Endothelial cell (in vitro differentiated cells): ENCODE results near the gene RMND5A. TPM values are rescaled to one million over a fixed set of nuclear protein-coding genes. Genes with fewer than 3 reads are reported as not detected.
"Not testable (repeated sequence)": the region's sequence is repeated elsewhere in the genome, so short reads cannot be mapped to it uniquely, and the experiment has no call there.

Experiments used
- DNase-seq: peaks from one replicate; pipeline ENCODE4 v3.0.0; 2021; ENCODE audit warnings: low spot score
- H3K27ac Mint-ChIP-seq: one replicate; pipeline ENCODE4 v1.8.0; 2021; ENCODE audit warnings: mixed read lengths, inconsistent platforms; ENCODE audit not compliant: unreplicated experiment
- H3K27me3 Mint-ChIP-seq: one replicate; pipeline ENCODE4 v1.8.0; 2021; ENCODE audit warnings: mild to moderate bottlenecking, moderate library complexity, mixed read lengths, inconsistent platforms; ENCODE audit not compliant: unreplicated experiment
- H3K36me3 Mint-ChIP-seq: one replicate; pipeline ENCODE4 v1.8.0; 2021; ENCODE audit warnings: mild to moderate bottlenecking, low read depth, mixed read lengths, inconsistent platforms; ENCODE audit not compliant: unreplicated experiment
- H3K4me1 Mint-ChIP-seq: one replicate; pipeline ENCODE4 v1.8.0; 2021; ENCODE audit warnings: mild to moderate bottlenecking, mixed read lengths, inconsistent platforms; ENCODE audit not compliant: unreplicated experiment
- H3K4me3 Mint-ChIP-seq: one replicate; pipeline ENCODE4 v1.8.0; 2021; ENCODE audit warnings: mild to moderate bottlenecking, mixed read lengths, inconsistent platforms; ENCODE audit not compliant: unreplicated experiment
- H3K9me3 Mint-ChIP-seq: one replicate; pipeline ENCODE4 v1.8.0; 2021; ENCODE audit warnings: mixed read lengths, inconsistent platforms; ENCODE audit not compliant: unreplicated experiment
- total RNA-seq: library from RNA; stranded (reverse); fragmentation: NEBNext Ultra II Directional; extraction: Animal tissue kit (Norgen Biotek cat#: 25700); gene quantifications from one replicate; pipeline ENCODE4 v1.2.1, GENCODE V29; 2021; ENCODE audit not compliant: unreplicated experiment
- TF ChIP-seq, protein P1 (sequence below): fragments of 200-600 bp; sonication (generic); IDR thresholded peaks from one replicate; pipeline ENCODE4 v1.5.0; 2021; ENCODE audit warnings: antibody characterized with exemption; ENCODE audit not compliant: unreplicated experiment

The RMND5A gene
- total RNA-seq, 1 donor from 2014 or later, result 40.2 TPM

DNA sequence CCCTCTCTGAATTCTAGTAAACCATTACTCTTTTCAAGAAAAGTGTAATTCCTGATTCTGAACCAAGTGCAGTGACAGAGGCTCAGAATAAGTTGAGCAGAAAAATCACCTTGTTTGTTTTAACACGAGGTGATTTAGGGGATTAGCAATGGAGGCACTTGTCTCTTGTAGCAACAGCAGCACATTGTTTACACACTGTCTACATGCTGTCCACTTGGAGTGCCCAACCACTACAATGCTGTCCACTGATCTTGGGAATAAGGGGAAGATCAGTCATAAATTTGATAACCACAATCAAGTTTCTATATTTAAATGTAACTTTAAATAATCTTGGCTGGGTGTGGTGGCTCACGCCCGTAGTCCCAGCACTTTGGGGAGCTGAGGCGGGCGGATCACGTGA lies 13.9 kb upstream of the RMND5A start:
- TF ChIP-seq, protein P1, sequence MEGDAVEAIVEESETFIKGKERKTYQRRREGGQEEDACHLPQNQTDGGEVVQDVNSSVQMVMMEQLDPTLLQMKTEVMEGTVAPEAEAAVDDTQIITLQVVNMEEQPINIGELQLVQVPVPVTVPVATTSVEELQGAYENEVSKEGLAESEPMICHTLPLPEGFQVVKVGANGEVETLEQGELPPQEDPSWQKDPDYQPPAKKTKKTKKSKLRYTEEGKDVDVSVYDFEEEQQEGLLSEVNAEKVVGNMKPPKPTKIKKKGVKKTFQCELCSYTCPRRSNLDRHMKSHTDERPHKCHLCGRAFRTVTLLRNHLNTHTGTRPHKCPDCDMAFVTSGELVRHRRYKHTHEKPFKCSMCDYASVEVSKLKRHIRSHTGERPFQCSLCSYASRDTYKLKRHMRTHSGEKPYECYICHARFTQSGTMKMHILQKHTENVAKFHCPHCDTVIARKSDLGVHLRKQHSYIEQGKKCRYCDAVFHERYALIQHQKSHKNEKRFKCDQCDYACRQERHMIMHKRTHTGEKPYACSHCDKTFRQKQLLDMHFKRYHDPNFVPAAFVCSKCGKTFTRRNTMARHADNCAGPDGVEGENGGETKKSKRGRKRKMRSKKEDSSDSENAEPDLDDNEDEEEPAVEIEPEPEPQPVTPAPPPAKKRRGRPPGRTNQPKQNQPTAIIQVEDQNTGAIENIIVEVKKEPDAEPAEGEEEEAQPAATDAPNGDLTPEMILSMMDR, result no peak

DNA sequence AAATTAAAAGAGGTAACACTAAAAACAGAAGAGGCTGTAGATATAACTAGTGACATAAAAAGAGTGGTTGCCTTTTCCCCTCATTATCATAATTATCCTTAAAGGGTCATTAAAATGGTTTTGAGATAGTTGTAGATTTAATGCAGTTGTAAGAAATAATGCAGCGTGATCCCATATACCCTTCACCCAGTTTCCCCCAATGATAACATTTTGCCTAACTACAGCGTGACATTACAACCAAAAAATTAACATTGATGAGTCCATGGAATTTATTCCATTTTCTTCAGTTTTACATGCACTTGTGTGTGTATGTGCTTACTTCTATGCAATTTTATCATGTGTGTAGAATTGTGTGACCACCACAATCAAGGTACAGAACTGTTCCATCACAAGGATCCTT lies 13.2 kb upstream of the RMND5A start:
- H3K4me3 Mint-ChIP-seq, result no peak overlapping the region
- no peaks in the 10 kb centered on the region for H3K4me1 Mint-ChIP-seq
- no peaks in the 10 kb centered on the region for H3K9me3 Mint-ChIP-seq
- H3K36me3 Mint-ChIP-seq, result no peaks in the 10 kb centered on the region
- no peak for DNase-seq
- TF ChIP-seq, protein P1, result no peak
- peaks cover 3% of the 10 kb centered on the region for H3K27me3 Mint-ChIP-seq
- no peak overlapping the region for H3K27ac Mint-ChIP-seq

More for the DNA sequence above, 13.9 kb upstream of the RMND5A start:
- DNase-seq, result no peak
- Mint-ChIP-seq H3K27ac (no peak overlapping the region), H3K4me1 (no peaks in the 10 kb centered on the region), H3K9me3 (no peaks in the 10 kb centered on the region), H3K27me3 (peaks cover 3% of the 10 kb centered on the region), H3K4me3 (no peak overlapping the region), H3K36me3 (no peaks in the 10 kb centered on the region)

DNA sequence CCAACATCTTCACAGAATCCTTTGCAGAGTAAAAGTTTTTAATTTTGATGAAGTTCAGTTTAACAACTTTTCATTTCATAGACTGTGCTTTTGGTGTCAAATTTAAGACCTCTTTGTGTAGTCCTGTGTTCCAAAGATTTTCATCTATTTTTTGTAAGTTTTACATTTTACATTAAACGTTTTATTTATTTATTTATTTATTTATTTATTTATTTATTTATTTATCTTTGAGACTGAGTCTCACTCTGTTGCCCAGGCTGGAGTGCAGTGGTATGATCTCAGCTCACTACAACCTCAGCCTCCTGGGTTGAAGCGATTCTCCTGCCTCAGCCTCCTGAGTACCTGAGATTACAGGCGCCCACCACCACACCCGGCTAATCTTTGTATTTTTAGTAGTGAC lies 12.0 kb upstream of the RMND5A start:
- DNase-seq, H3K4me1 Mint-ChIP-seq, H3K4me3 Mint-ChIP-seq, H3K36me3 Mint-ChIP-seq, H3K27ac Mint-ChIP-seq, H3K27me3 Mint-ChIP-seq, H3K9me3 Mint-ChIP-seq: not testable (repeated sequence)

DNA sequence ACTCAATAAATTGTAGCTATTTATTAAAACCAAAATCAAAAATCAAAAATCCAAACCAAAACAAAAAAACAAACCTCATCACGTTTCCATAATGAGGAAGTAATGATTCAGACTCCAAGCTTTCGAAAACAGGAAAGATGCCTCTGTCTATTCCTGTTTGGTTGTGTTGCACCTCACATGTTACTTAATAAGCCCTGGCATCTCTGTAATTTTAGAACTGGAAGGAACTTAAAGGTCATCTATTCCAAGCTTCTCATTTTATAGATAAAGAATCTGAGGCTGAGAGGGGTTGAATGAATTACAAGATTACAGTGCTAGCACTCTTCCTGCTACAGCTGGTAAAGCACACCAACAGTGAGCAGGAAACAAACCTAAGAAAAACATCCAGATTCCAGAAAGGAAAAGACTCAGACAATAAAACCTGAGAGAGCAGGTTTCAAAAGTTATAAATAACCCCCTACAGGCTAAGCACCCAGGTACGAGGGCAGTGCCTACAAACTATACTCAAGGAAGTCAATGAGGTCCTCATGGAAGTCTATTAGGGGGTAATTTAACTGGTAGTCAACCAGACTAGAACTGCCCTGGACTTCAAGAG lies 5.4 kb upstream of the RMND5A start:
- DNase-seq, H3K4me3 Mint-ChIP-seq, H3K27me3 Mint-ChIP-seq, H3K4me1 Mint-ChIP-seq, H3K9me3 Mint-ChIP-seq, H3K36me3 Mint-ChIP-seq: not testable (repeated sequence)
- H3K27ac Mint-ChIP-seq, result peak overlapping the region; percentile 90

DNA sequence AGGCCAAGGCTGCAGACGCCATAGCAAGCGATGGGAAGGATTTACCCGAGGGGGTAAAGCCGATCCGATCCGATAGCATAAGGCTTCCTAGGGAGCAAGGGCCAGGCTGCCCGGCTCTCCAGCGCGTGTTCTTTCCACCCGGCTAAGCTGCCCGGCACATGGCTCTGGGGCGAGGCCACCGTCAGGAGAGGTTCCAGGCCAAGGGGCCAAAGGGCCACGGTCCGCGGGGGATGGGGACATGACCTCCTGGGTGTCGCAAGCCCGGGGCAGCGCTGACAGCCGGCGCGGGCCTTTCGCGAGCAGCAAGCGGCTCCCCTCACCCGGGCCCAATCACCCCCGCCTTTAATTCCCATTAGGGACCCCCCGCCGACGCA lies 841 bp upstream of the RMND5A start:
- not testable (repeated sequence) for H3K4me3 Mint-ChIP-seq, H3K4me1 Mint-ChIP-seq

DNA sequence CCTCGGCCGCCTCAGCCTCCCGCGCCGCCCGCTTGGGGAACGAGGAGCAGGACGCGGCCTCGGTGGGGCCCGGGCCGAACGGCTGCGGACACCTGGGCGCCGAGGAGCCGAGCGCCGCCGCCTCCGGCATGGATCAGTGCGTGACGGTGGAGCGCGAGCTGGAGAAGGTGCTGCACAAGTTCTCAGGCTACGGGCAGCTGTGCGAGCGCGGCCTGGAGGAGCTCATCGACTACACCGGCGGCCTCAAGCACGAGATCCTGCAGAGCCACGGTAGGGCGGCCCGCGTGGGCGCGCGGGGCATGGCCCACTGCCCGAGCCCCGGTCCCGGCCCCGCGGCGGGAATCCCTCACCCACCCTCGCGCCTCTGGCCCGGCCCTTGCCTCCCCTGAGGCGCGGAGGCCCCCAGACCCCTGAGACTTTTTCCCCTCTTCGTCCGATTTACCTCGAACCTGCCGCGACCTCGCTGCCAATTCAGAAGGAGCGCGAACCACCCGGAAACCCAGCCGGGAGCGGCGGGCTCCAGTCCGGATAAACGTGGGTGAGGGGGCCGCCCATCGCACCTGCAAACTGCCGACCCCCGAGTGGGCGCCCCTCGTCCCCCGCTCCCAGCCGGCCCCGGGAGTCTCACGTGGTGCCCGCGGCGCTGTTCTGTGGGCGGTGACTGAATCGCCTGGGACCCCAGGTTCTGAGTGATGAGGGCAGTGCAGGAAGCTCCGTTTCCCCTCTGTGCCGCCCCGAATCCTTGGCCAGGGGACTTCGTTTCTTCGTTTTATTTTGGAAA lies 639 bp downstream of the RMND5A start:
- H3K27ac Mint-ChIP-seq, H3K9me3 Mint-ChIP-seq, H3K4me1 Mint-ChIP-seq, H3K36me3 Mint-ChIP-seq, H3K27me3 Mint-ChIP-seq: not testable (repeated sequence)
- peak overlapping the region; percentile 85 for H3K4me3 Mint-ChIP-seq
- DNase-seq, result peak; percentile 34

More for the DNA sequence above, 841 bp upstream of the RMND5A start:
- not testable (repeated sequence) for H3K27ac Mint-ChIP-seq, DNase-seq, H3K9me3 Mint-ChIP-seq, H3K27me3 Mint-ChIP-seq, H3K36me3 Mint-ChIP-seq

DNA sequence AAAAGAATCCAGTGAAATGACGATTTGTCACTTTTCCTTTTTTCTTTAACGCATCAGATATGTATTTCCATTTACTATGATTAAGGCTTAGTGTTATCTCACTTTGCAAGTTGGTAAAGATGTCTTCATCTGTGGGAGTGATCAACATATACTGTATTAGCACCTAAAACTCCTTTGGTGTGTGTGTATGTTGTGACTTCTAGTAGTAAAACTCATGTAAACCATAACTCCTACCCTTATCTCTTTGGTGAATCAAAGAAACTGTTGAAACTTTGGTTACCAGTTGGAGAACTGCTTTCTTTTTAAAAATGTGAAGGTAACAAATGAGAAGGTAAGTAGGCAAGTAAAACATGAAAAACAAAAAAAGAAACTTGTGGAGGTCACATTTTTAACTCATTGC lies 5.6 kb downstream of the RMND5A start:
- not testable (repeated sequence) for H3K9me3 Mint-ChIP-seq, H3K4me1 Mint-ChIP-seq, H3K27me3 Mint-ChIP-seq, H3K27ac Mint-ChIP-seq, H3K4me3 Mint-ChIP-seq, H3K36me3 Mint-ChIP-seq, DNase-seq

DNA sequence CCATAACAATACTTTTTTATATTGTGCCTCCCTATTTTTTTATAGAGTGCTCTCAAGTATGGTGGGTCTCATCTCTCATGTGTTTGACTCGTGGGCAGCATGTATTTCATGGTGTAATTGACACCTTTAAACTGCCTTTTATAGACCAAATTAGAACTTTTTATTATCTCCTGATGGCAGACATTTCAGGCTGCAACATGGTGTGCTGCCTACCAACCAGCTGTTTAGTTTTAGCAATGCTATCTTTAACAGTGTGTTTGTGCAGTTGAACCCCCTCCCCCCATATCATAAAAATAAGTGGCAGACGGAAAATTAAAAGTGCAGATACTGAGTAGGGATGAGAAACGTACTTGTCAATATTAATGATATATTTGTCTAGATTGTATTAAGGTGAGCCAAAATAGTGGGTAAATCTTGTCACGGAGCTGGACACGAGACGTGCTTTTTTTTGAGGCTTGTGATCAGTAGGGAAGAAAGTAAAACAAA lies 12.0 kb downstream of the RMND5A start:
- not testable (repeated sequence) for DNase-seq, H3K36me3 Mint-ChIP-seq, H3K9me3 Mint-ChIP-seq, H3K27me3 Mint-ChIP-seq, H3K27ac Mint-ChIP-seq, H3K4me3 Mint-ChIP-seq, H3K4me1 Mint-ChIP-seq

DNA sequence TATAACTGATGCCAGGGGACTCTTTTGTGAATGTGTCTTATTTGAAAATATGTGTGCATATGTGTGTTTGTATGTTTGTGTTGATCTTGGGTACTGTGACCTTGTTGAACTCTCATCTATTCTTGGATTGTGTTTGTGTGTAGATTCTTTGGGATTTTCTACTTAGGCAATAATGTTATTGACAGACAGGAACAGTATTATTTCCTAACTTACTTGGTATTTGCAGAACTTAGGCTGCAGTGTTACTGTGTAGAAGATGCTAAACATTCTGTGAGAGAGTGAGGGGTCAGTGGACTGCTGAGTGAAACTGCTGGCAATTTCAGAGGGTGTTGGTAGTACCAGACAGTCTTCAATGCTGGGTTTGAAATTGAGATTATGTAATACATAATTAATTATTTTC lies 12.7 kb downstream of the RMND5A start:
- not testable (repeated sequence) for H3K4me1 Mint-ChIP-seq, H3K27me3 Mint-ChIP-seq, H3K36me3 Mint-ChIP-seq, H3K27ac Mint-ChIP-seq, DNase-seq, H3K9me3 Mint-ChIP-seq, H3K4me3 Mint-ChIP-seq

DNA sequence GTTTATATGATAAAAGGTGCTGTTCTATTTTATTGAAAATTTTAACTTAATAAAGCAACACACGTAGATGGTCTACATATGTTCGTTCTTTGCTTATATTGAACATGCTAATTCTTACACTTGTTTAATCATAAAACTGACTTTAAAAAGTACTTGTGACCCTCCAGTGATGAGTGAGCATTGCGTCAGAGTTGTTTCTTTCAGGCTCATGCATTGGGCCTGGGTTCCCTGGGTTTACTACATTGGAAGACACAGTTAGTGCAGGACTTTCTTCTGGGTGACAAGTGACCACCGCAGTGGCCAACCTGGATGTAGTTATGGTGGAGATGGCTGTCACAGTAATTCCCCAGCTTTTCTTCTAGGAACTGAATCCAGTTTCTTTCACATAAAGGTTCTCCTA lies 13.4 kb downstream of the RMND5A start:
- not testable (repeated sequence) for H3K4me3 Mint-ChIP-seq, H3K27ac Mint-ChIP-seq, DNase-seq, H3K9me3 Mint-ChIP-seq, H3K4me1 Mint-ChIP-seq, H3K27me3 Mint-ChIP-seq, H3K36me3 Mint-ChIP-seq
